HG03575 (cell line): ENCODE data around the gene DIP2C.
"Not testable (repeated sequence)": the region's sequence is repeated elsewhere in the genome, so short reads cannot be mapped to it uniquely, and the experiment has no call there.

Experiments used
- ATAC-seq: cut with Tn5 transposase; IDR thresholded peaks from one replicate; pipeline ENCODE4 v1.9.1; 2021; ENCODE audit not compliant: unreplicated experiment, insufficient number of reproducible peaks, low FRiP score; ENCODE audit errors: extremely low read depth

Gene DIP2C

DNA sequence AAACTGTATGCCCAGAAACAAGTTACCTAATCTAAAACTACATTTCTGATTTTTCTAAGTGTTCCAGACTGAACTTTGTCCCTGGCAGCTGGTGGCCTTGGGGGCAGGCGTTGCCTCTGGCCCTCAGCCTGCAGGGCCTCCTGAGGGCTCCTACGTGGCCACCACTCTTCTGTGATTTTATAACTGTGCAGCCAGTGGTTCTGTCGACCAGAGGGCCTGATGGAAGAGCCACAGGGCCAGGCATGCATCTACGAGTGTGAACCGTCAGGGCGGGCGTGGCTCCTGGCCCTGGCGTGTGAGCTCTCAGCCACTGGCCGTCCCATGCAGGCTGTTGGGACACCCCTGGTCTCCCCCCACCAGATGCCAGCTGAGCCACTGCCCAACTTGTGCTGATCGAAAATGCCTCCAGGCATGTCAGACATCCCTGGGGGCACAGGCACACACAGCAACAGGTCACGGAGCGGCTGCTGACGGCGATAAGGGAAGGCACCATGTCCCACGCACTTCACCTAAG is 380.8 kb downstream of the DIP2C start:
- ATAC-seq, result no peak

DNA sequence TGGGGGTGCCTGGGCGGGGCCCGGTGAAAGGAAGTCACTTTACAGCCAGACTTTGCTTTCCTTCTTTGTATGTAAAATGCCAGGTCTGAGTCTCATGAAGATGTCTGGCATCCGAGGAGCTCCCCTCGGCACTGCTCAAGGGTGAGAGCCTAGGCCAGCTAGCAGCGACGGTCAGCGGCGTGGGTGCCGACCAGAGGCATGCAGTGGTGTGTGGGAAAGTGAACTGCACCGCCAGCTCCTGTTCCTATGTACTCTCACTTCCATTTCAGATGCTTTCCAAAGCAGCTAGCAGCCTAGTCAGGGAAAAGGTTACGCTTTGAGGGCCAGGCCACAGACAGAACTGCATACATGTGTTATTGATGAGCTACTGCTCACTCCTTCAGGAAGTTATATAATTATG is 381.4 kb downstream of the DIP2C start:
- no peak for ATAC-seq

GRCh38 chr10:307659-308058 is 381.8 kb downstream of the DIP2C start:
- ATAC-seq, result no peak

- no peak for ATAC-seq
Observed at GRCh38 chr10:306675-307185, 382.7 kb downstream of the DIP2C start.

DNA sequence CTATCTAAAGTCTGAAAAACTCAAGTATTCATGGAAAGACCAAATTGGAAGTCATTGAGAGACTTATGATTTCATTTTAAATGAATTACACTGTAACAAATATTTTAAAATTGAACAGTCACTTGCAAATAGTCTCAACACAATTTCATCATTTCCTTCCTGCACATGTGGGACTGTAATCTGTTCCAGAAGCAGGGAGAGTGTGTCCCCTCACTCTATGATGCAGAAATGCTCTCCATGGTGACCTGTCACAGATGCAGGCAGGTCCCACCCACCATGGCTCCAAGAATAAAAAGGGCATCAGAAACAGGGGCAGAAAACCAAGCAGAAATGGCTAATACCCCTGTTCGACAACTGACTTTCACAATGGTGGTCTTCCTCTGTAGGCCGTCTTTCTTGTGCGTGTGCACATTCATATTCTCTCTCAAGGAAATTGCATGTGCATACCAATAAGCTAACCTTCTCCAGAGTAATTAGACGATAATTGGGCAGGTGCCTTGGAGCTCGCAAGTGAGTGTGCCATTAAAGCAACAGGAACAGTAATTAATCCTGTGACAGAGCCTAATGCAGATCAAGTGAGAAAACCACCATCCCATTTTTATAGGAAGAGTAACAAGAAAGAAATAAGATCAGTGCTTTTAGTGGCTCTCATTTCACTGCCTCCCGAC is 383.3 kb downstream of the DIP2C start:
- no peak for ATAC-seq

GRCh38 chr10:305034-305433 is 384.4 kb downstream of the DIP2C start:
- ATAC-seq, result no peak

DNA sequence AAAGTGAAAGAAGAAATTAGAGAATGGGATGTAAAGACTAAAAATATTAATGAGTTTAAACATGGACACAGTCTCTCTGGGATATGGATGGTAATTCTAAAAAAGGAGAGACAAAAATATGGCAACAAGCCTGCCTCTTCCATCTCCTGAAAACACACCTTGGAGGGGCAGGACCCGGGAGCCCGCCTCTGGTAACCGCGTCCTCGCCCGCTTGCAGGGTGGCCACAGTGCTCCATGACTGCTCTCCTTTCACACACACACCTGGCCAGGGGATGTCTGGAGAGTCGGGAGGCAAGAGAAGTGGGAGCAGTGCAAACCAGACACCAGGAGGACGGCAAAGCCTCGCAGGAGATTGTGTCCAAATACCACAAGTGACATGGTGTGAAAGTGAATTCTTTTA is 387.9 kb downstream of the DIP2C start:
- no peak for ATAC-seq

- not testable (repeated sequence) for ATAC-seq
Observed at GRCh38 chr10:300580-300979, 388.9 kb downstream of the DIP2C start.

DNA sequence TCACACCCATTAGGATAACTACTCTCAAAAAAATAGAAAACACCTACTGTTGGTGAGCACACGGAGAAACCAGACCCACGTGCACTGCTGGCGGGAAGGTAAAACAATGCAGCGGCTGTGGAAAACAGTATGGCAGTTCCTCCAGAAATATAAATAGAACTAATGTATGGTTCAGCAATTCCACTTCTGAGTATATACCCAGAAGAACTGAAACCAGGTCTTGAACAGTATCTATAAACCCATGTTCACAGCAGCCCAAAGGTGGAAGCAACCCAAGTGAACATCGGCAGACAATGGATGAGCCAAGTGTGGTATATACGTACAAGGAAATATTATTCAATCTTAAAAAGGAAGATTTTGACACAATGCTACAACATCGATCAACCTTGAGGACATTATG is 389.5 kb downstream of the DIP2C start:
- ATAC-seq, result no peak

- no peak for ATAC-seq
Observed at GRCh38 chr10:299512-299911, 390.0 kb downstream of the DIP2C start.

DNA sequence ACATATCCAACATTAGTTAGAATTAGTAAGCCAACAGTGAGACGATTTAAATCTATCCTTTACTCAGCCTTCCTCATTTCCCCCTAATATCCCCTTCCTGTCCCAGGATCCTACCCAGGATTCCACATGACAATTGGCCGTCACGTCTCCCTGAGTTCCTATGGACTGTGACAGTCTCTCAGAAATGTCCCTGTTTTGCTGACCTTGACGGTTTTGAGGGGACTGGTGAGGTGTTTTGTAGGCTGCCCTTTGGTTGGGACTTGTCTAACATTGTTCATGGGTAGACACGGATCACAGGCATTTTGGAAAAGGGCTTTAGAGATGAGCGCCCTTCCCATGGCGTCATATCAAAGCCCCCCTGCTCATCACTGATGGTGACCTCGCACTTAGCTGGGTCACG is 391.4 kb downstream of the DIP2C start:
- ATAC-seq, result no peak

- ATAC-seq, result no peak
Observed at GRCh38 chr10:297567-297966, 391.9 kb downstream of the DIP2C start.

DNA sequence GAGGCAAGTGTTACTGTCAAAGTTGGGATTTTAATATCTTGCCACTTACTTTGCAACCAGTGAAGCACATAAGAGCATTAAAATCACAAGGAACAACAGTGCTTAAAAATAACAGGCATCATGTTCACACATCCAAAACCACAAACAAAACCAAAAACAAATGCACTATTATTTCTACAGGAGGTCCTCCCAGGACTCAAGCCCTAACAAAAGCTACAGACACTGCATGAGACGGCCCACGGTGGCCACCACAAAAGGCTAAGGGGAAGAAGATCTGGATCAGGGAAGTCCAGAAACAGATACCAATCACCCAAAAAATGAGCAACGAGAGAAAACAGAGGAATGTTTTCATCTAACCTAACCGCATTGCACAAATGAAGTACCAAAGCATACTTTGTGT is 395.8 kb downstream of the DIP2C start:
- ATAC-seq, result no peak

- ATAC-seq, result no peak
Observed at GRCh38 chr10:290026-290725, 399.3 kb downstream of the DIP2C start.

DNA sequence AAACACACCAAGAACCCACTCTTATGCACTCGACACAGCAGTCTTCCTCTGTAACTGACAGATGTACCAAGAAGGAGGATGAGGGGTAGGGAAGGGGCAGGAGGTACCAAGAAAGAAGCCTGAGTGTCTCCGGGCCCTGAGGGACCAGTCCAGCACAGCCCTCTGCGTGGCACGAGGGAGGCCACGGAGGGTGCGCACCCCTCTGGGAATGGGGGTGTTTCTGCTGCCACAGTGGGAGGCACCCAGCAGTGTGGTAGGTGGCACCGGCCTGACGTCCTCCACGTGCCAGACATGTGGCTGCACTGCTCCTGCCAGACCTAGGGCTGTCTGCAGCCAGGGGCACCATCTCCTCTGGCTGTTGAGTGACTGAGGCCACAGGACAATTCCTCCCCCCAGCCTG is 399.9 kb downstream of the DIP2C start:
- ATAC-seq, result no peak

- no peak for ATAC-seq
Observed at GRCh38 chr10:288316-289200, 400.9 kb downstream of the DIP2C start.

DNA sequence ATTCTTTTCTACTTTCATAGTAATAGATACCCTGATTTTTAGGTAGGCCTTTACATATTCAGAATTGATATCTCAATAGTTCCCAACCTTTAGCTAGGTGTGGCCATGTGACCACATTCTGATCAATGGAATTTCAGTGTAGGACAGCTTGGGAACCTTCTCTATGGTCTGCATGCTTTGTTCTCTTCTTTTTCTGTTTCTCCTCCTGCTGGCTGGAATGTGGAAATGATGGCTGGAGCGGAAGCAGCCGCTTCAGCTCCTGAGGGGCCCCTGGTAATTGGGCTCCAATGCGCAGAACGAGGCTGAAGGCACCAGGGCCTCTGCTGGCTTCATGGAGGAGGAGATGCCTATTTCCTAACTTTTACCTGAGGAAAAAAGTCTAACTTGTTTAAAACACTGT is 401.7 kb downstream of the DIP2C start:
- no peak for ATAC-seq

GRCh38 chr10:287026-287709 is 402.3 kb downstream of the DIP2C start:
- no peak for ATAC-seq

DNA sequence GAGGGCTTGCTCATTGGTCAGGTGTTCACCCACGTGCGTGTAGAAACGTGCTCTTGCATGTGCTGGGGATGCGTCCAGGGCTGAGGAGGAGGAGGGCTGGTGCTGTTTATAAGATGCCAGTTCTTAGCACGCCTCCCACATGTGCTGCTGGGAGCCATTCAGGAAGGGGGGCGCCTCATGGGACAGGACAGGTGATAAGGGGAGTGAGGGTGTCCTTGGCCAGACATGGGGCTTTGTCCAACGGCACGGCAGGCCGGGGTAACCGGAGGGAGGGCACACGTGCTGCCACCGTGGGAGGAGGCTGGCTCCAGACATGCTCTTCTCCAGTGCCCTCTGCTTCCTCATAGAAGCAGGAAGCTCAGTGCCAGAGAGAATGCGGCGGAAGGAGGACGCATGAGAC is 404.3 kb downstream of the DIP2C start:
- no peak for ATAC-seq
